HFF-Myc (cell line): ENCODE data around the gene PRKAR2A.

Experiments used
- DNase-seq: peaks from one replicate; pipeline ENCODE4 v3.0.0-alpha.2; 2011; ENCODE audit warnings: low read depth; ENCODE audit errors: extremely low read depth
- H3K4me3 ChIP-seq: replicated peaks from 2 replicates; pipeline ENCODE4 v1.5.1; 2011; ENCODE audit warnings: low read depth, mild to moderate bottlenecking, control low read depth, low read length
- TF ChIP-seq, protein P1 (sequence below): IDR thresholded peaks from 2 replicates; pipeline ENCODE4 v1.5.1; 2012; ENCODE audit warnings: mild to moderate bottlenecking, low read depth, low read length, control low read depth; ENCODE audit errors: missing control alignments

PRKAR2A gene

GRCh38 chr3:48857641-48858040 lies 10.0 kb upstream of the PRKAR2A start:
- no peak for DNase-seq
- TF ChIP-seq, protein P1, sequence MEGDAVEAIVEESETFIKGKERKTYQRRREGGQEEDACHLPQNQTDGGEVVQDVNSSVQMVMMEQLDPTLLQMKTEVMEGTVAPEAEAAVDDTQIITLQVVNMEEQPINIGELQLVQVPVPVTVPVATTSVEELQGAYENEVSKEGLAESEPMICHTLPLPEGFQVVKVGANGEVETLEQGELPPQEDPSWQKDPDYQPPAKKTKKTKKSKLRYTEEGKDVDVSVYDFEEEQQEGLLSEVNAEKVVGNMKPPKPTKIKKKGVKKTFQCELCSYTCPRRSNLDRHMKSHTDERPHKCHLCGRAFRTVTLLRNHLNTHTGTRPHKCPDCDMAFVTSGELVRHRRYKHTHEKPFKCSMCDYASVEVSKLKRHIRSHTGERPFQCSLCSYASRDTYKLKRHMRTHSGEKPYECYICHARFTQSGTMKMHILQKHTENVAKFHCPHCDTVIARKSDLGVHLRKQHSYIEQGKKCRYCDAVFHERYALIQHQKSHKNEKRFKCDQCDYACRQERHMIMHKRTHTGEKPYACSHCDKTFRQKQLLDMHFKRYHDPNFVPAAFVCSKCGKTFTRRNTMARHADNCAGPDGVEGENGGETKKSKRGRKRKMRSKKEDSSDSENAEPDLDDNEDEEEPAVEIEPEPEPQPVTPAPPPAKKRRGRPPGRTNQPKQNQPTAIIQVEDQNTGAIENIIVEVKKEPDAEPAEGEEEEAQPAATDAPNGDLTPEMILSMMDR = no peak

GRCh38 chr3:48856469-48856868 lies 8.8 kb upstream of the PRKAR2A start:
- TF ChIP-seq, protein P1 = no peak
- H3K4me3 ChIP-seq = no peak overlapping the region
- DNase-seq = no peak

More at GRCh38 chr3:48857641-48858040, 10.0 kb upstream of the PRKAR2A start:
- H3K4me3 ChIP-seq = no peak overlapping the region

- TF ChIP-seq, protein P1 = no peak
- no peak overlapping the region for H3K4me3 ChIP-seq
- no peak for DNase-seq
These were observed 8.2 kb upstream of the PRKAR2A start for GRCh38 chr3:48855681-48856447.

DNA sequence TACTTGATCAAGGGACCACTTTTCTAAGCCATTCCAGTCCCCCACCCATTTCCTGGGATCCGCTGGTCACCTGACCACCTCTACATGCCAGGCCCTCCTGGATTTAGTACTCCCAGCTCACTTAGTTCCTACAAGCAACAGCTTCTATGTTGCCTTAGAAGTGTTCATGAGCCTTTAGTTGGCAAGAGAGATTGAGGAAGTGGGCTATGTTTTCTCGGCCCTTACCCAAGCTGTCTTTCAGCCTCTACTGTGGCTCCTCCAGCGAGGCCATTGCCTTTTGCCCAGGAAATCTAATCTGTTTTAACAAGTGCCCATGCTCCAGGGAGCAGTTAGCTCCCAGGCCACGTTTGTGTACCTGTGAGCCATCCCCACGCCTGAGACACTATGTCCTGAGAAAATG lies 4.5 kb upstream of the PRKAR2A start:
- TF ChIP-seq, protein P1 = no peak
- no peak overlapping the region for H3K4me3 ChIP-seq
- DNase-seq = no peak

DNA sequence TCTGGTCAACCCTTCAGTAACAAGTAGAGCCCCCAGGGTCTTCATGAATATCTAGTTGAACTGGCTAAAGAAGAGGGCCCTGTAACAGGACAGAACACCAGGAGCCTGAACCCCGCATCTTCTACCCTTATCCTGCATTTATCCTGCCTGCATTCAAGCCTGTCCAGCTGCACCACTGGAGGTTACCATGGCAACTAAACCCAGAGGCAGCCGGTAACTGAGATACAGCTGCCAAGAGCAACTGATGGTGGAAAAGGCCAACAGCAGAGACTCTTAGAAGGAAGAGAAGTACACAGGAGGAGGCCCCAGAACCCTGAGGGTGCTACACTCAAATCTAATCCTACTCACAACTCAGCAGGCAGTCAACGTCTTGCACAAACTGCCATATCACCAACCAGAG lies 3.7 kb upstream of the PRKAR2A start:
- DNase-seq = no peak
- H3K4me3 ChIP-seq = no peak overlapping the region
- TF ChIP-seq, protein P1 = no peak

GRCh38 chr3:48848816-48849515 lies 1.3 kb upstream of the PRKAR2A start:
- DNase-seq = no peak
- TF ChIP-seq, protein P1 = no peak
- H3K4me3 ChIP-seq = no peak overlapping the region
